Spleen (tissue), 11 donors: ENCODE results near the gene ATXN1. TPM values are rescaled to one million over a fixed set of nuclear protein-coding genes. Genes with fewer than 3 reads are reported as not detected.

ENCODE experiments used
- DNase-seq: peaks from one replicate; pipeline ENCODE4 v3.0.0-alpha.2; 2020
- H3K27ac ChIP-seq, 8 donors: fragments of 200-600 bp; sonication (generic) in 7 of 8; 1 replicate in 4 of 8; 2 replicates in 4 of 8; pipeline versions ENCODE4 v1.5.0 to v1.8.0; 2016 to 2021; ENCODE audit warnings: inconsistent platforms in 4 of 8, mild to moderate bottlenecking in 4 of 8, moderate library complexity in 1 of 8
- H3K27me3 ChIP-seq, 7 donors: fragments of 200-600 bp; sonication (generic) in 6 of 7; replicated peaks in 1 of 7; 1 replicate in 4 of 7; 2 replicates in 3 of 7; pipeline versions ENCODE4 v1.5.0 to v1.8.0; 2016 to 2021; ENCODE audit warnings: inconsistent platforms in 3 of 7, mild to moderate bottlenecking in 1 of 7
- H3K36me3 ChIP-seq, 6 donors: fragments of 200-600 bp; sonication (generic) in 5 of 6; 1 replicate in 4 of 6; 2 replicates in 2 of 6; pipeline versions ENCODE4 v1.5.0 to v1.8.0; 2016 to 2021; ENCODE audit warnings: inconsistent platforms in 2 of 6
- H3K4me1 ChIP-seq, 6 donors: fragments of 200-600 bp; sonication (generic) in 5 of 6; 1 replicate in 3 of 6; 2 replicates in 3 of 6; pipeline versions ENCODE4 v1.5.0 to v1.8.0; 2016 to 2021; ENCODE audit warnings: inconsistent platforms in 3 of 6
- H3K4me3 ChIP-seq, 8 donors: fragments of 200-600 bp; sonication (generic) in 7 of 8; 1 replicate in 4 of 8; 2 replicates in 4 of 8; pipeline versions ENCODE4 v1.5.0 to v1.8.0; 2016 to 2021; ENCODE audit warnings: inconsistent platforms in 4 of 8, mild to moderate bottlenecking in 4 of 8, moderate library complexity in 2 of 8
- H3K9me3 ChIP-seq, 8 donors: fragments of 200-600 bp; sonication (generic) in 7 of 8; 1 replicate in 4 of 8; 2 replicates in 4 of 8; pipeline versions ENCODE4 v1.5.0 to v1.8.0; 2016 to 2021; ENCODE audit warnings: inconsistent platforms in 4 of 8
- POLR2A ChIP-seq, 3 donors: fragments of 450-650 bp; IDR thresholded peaks; one replicate each; pipeline ENCODE4 v1.5.1; 2017; ENCODE audit warnings: antibody characterized with exemption in 3 of 3, mild to moderate bottlenecking in 1 of 3
- POLR2AphosphoS5 ChIP-seq, 3 donors: sonication (generic); formaldehyde crosslinking; IDR thresholded peaks; one replicate each; pipeline ENCODE4 v1.5.1; 2017; ENCODE audit warnings: antibody characterized with exemption in 3 of 3
- WGBS, 5 donors: extraction: QIAGEN DNeasy Blood & Tissue Kit in 3 of 5; methylation state at CpG; one replicate each; pipeline versions ENCODE4 v1.1.5 to v1.1.7; 2013 to 2018; 5-methylcytosine and 5-hydroxymethylcytosine counted together
- intact Hi-C: fragments of 100-400 bp; cut with DNase I; formaldehyde crosslinking; loops from one replicate; pipeline ENCODE4 v1.15.0; 2023; ENCODE audit warnings: low total_unique reads
- polyA plus RNA-seq, 3 donors: library from polyadenylated mRNA; stranded (reverse); fragments of 200-250 nt; gene quantifications; one replicate each; pipeline ENCODE4 v1.2.1, GENCODE V29; 2013
- total RNA-seq, 7 donors: library from RNA; depleted of rRNA in 3 of 7; stranded (reverse); fragments of >200 nt in 3 of 7; fragmentation: NEBNext Ultra II Directional in 4 of 7; extraction: Animal tissue kit (Norgen Biotek cat#: 25700) in 4 of 7; gene quantifications; one replicate each; pipeline versions ENCODE4 v1.1.0 to v1.2.1, GENCODE V29; 2016 to 2021
- TF ChIP-seq, protein P1 (sequence below), 11 experiments: fragments of 200-600 bp in 7 of 11; fragments of 450-650 bp in 4 of 11; sonication (generic) in 4 of 11; IDR thresholded peaks in 8 of 11; conservative IDR thresholded peaks in 3 of 11; 1 replicate in 7 of 11; 2 replicates in 4 of 11; pipeline versions ENCODE4 v1.4.0 to v1.8.0; 2016 to 2021; ENCODE audit warnings: antibody characterized with exemption in 11 of 11, inconsistent platforms in 4 of 11, mild to moderate bottlenecking in 1 of 11
- donor health status: healthy with polysubstance abuse.
- donor health status: DM: no; HTN: no; CAD: no; lungs with moderate emphysema.
- donor health status: DM: no; HTN: no; CAD: no.
- donor health status: Bipolar disorder and iron deficiency.
- donor health status: healthy.
- donor health status: DM: no; HTN: no; CAD: no.
- donor health status: DM: yes; HTN: yes; CAD: no.

The ATXN1 gene
- total and polyA plus RNA-seq, 10 donors, result 3.5 to 123 (median 73.9) TPM

DNA sequence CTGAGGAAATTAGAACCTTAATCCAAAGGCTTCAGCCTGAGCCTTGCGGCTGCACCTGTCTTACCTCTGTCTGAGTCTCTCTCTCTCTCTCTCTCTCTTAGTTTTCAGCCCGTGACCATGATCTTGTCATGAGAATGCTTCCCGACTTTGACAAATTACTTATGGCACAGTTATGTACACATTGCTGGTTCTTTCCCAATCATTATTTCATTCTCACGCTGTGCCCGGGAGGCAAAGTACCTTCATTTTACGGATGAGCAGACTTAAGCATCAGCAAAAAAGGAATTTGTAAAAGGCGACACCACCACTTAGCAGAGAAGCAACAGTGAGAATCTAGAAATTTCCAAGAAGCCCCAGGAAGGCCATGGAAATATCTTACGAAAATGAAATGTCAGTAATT lies 468.3 kb downstream of the ATXN1 start:
- Histone ChIP-seq H3K36me3 (peaks cover 0 to 11% (median 2%) of the 10 kb centered on the region in 6 donors), H3K27ac (no peak overlapping the region), H3K9me3 (no peaks in the 10 kb centered on the region), H3K4me3 (no peak overlapping the region), H3K27me3 (no peaks in the 10 kb centered on the region), H3K4me1 (no peaks in the 10 kb centered on the region)
- intact Hi-C loops, result no loop called here
- WGBS, 5 donors, result 88 to 95% (median 93%) methylated on average over 8 of the region's 8 CpGs
- TF ChIP-seq POLR2AphosphoS5 (IDR thresholded peaks at IDR 0.05), result no peak
- no peak for TF ChIP-seq POLR2A (IDR thresholded peaks at IDR 0.05)
- TF ChIP-seq, protein P1, sequence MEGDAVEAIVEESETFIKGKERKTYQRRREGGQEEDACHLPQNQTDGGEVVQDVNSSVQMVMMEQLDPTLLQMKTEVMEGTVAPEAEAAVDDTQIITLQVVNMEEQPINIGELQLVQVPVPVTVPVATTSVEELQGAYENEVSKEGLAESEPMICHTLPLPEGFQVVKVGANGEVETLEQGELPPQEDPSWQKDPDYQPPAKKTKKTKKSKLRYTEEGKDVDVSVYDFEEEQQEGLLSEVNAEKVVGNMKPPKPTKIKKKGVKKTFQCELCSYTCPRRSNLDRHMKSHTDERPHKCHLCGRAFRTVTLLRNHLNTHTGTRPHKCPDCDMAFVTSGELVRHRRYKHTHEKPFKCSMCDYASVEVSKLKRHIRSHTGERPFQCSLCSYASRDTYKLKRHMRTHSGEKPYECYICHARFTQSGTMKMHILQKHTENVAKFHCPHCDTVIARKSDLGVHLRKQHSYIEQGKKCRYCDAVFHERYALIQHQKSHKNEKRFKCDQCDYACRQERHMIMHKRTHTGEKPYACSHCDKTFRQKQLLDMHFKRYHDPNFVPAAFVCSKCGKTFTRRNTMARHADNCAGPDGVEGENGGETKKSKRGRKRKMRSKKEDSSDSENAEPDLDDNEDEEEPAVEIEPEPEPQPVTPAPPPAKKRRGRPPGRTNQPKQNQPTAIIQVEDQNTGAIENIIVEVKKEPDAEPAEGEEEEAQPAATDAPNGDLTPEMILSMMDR (IDR thresholded peaks at IDR 0.05 in 8 of 11, conservative IDR thresholded peaks at IDR 0.05 in 3 of 11), result no peak
- DNase-seq, result no peak

DNA sequence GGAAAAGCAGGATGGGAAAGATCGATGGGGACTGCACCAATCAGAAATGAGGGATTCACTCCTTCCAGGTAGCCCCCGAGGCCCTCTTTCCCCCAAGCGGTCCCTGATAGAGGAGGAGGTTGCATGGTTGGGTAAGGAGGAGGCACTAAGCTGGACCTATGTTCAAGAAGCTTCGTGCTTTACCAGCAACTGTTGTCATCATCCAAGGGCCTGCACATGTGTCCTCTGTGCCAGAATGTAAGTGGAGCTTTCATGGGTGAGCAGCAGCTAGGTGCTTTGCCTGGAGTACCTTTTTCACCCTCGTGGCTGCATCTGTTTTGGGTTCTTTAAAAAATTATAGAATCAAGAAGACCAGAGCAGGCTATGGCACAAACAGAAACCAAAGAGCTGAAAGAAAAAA lies 468.8 kb downstream of the ATXN1 start:
- intact Hi-C loops, result no loop called here
- Histone ChIP-seq H3K27me3 (no peaks in the 10 kb centered on the region), H3K4me1 (no peaks in the 10 kb centered on the region), H3K27ac (no peak overlapping the region), H3K36me3 (peaks cover 0 to 6% (median under 1%) of the 10 kb centered on the region in 6 donors), H3K9me3 (no peaks in the 10 kb centered on the region), H3K4me3 (no peak overlapping the region)
- TF ChIP-seq POLR2A (IDR thresholded peaks at IDR 0.05), result no peak
- TF ChIP-seq POLR2AphosphoS5 (IDR thresholded peaks at IDR 0.05), result no peak
- TF ChIP-seq, protein P1 (IDR thresholded peaks at IDR 0.05 in 8 of 11, conservative IDR thresholded peaks at IDR 0.05 in 3 of 11), result no peak
- DNase-seq, result no peak
- 75 to 89% (median 83%) methylated on average over 5 of the region's 5 CpGs for WGBS, 5 donors

DNA sequence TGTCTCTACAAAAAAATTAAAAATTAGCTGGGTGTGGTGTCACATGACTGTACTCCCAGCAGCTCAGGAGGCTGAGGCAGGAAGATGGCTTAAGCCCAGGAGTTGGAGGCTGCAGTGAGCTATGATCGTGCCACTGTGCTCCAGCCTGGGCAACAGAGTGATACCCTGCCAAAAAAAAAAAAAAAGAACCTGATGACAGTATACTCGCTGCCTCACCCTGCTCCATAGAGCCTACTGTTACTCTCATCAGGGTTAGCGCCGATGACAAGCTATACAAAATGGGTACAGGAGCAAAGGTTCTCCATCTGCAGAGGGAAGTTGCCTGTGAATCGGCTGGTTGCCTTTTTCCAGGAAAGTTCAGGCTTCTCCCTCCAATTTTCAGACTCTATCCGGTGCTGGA lies 469.5 kb downstream of the ATXN1 start:
- peaks cover 0 to 5% (median 0%) of the 10 kb centered on the region in 6 donors for H3K36me3 ChIP-seq
- H3K27me3 ChIP-seq, result no peaks in the 10 kb centered on the region
- WGBS, 5 donors, result 85 to 99% (median 92%) methylated on average over 6 of the region's 6 CpGs
- TF ChIP-seq POLR2A (IDR thresholded peaks at IDR 0.05), result no peak
- TF ChIP-seq, protein P1 (IDR thresholded peaks at IDR 0.05 in 8 of 11, conservative IDR thresholded peaks at IDR 0.05 in 3 of 11), result no peak
- TF ChIP-seq POLR2AphosphoS5 (IDR thresholded peaks at IDR 0.05), result no peak
- intact Hi-C loops, result no loop called here
- no peaks in the 10 kb centered on the region for H3K4me1 ChIP-seq
- no peak overlapping the region for H3K4me3 ChIP-seq
- no peak overlapping the region for H3K27ac ChIP-seq
- no peaks in the 10 kb centered on the region for H3K9me3 ChIP-seq
- no peak for DNase-seq

DNA sequence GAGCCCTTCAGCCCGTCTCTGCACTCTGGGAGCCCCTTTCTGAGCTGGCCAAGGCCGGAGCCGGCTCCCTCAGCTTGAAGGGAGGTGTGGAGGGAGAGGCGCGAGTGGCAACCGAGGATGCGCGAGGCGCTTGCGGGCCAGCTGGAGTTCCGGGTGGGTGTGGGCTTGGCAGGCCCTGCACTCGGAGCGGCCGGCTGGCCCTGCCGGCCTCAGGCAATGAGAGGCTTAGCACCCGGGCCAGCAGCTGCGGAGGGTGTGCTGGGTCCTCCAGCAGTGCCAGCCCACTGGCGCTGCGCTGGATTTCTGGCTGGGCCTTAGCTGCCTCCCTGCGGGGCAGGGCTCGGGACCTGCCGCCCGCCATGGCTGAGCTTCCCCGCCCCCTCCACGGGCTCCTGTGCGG lies 473.1 kb downstream of the ATXN1 start:
- Histone ChIP-seq H3K4me1 (no peaks in the 10 kb centered on the region), H3K9me3 (no peaks in the 10 kb centered on the region), H3K36me3 (peaks cover 0 to 5% (median 0%) of the 10 kb centered on the region in 6 donors), H3K27me3 (no peaks in the 10 kb centered on the region), H3K27ac (no peak overlapping the region), H3K4me3 (no peak overlapping the region)
- intact Hi-C loops, result no loop called here
- no peak for TF ChIP-seq POLR2A (IDR thresholded peaks at IDR 0.05)
- no peak for TF ChIP-seq POLR2AphosphoS5 (IDR thresholded peaks at IDR 0.05)
- 88 to 96% (median 95%) methylated on average over 9 to 26 of the region's 26 CpGs for WGBS, 5 donors
- DNase-seq, result no peak

DNA sequence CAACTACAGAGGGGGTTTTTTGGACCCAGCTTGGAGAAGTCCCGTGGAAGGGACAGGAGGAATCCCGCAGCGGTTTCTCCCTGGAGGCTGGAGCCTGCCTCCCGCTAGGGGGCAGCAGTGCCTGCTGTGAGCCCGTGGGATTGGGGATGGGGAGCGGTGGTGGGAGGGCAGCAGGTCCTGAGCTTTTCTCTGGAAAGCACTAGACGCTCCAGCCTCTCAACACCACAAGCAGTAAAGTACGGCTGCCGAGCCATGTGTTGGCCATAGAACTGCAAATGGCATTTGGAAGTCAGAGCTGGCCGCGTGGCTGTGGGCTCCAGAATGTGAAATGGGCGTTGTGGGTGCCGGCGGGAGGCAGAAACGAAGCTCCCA lies 475.1 kb downstream of the ATXN1 start:
- no peak for TF ChIP-seq POLR2A (IDR thresholded peaks at IDR 0.05)
- TF ChIP-seq, protein P1 (IDR thresholded peaks at IDR 0.05 in 8 of 11, conservative IDR thresholded peaks at IDR 0.05 in 3 of 11), result peak in 10 of 11 experiments; percentile 7 to 66 (median 40)
- no peak for DNase-seq
- Histone ChIP-seq H3K27ac (no peak overlapping the region), H3K27me3 (no peaks in the 10 kb centered on the region), H3K4me3 (no peak overlapping the region), H3K4me1 (no peaks in the 10 kb centered on the region), H3K9me3 (no peaks in the 10 kb centered on the region), H3K36me3 (peaks cover 0 to 5% (median 0%) of the 10 kb centered on the region in 6 donors)
- intact Hi-C loops, result no loop called here
- WGBS, 5 donors, result 73 to 87% (median 76%) methylated on average over 12 to 15 of the region's 15 CpGs
